Activated T-cell treated with anti-CD3 and anti-CD28 coated beads for 48 hours (primary cell): Measurements from ENCODE around the gene PPP1R1A.
A peak's percentile ranks its signal among the peaks of the same experiment; 100 is the strongest.

Experiments used
- DNase-seq: peaks from one replicate; pipeline ENCODE4 v3.0.0-alpha.2; 2020; ENCODE audit warnings: low read depth

The PPP1R1A gene

GRCh38 chr12:54603173-54603814, 14.8 kb upstream of the PPP1R1A start:
- peak; percentile 40 for DNase-seq

DNA sequence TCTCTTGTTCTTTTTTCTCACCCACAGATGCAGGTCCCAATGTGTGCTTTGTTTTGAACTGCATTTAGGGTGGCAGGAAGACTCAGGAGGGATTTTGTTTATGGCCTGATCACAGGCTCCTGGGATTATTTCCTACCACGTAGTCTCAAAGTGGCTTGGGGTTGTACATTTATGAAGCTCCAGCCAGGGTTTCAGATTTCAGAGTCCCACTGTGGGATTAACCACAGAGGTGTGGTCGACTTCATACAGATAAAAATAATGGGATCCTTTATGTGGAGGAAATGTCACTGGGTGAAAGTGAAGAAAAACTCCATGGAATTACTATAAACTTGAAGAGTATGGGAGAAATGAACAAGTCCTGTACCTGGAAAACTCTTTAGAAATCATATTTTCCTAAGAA, 14.2 kb upstream of the PPP1R1A start:
- no peak for DNase-seq

DNA sequence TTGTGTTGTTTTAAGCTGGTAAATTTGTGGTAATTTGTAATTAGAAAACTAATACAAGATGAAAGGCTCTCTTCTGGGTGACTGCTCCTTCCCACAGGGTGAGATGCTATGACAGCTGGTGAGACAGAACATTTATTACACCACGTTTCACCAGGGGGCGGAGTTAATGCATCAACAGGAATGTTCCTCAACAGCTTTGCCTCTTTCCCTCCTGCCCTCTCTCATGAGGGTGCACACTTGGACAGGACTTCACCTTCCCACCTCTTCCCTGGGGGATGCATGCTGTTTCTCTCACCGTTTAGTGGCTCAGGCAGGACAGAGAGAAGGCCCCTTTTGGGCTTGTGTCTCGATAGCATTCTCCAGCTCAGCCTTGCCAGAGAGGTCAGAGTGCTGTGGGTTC, 13.4 kb upstream of the PPP1R1A start:
- DNase-seq, result no peak

GRCh38 chr12:54598970-54599369, 10.5 kb upstream of the PPP1R1A start:
- DNase-seq, result no peak

GRCh38 chr12:54596526-54596946, 8.1 kb upstream of the PPP1R1A start:
- peak; percentile 51 for DNase-seq

DNA sequence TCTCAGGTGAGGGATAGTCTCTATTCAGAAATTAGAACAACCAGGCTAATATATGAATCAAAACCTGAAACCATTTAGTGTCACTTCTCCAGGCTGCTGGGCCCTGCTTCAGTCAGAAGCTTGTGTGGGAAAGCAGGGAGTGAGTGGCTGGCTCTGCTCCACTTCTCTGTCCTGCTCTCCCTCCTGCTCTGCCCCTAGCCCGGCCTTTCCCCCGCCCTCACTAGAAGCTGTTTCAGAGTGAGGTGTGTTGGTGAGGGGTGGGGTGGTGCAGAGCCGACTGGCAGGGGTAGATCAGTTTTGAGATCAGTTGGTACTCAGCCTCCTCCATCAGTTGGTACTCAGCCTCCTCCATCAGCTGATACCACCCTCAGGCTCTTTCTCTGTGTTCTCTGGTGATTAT, 7.0 kb upstream of the PPP1R1A start:
- DNase-seq, result no peak

DNA sequence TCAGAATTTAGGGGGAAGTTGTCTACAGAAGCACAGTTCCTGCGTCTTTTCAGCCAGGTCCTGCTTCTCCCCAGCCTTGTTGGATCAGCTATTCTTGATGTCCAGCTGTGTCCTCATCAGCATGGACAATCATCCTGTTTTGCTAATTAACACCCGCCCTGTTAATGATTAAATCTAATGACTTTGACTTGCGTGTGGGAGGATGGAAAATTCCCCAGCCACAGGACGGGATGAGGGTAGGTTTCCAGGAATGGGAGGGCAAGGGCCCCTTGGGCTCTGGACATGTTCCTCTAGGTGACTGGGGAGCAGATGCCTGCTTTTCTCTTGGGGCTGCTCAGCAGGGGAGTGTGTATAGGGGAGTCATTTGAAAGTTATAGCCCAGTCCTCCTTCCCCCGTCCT, 5.3 kb upstream of the PPP1R1A start:
- DNase-seq, result no peak

DNA sequence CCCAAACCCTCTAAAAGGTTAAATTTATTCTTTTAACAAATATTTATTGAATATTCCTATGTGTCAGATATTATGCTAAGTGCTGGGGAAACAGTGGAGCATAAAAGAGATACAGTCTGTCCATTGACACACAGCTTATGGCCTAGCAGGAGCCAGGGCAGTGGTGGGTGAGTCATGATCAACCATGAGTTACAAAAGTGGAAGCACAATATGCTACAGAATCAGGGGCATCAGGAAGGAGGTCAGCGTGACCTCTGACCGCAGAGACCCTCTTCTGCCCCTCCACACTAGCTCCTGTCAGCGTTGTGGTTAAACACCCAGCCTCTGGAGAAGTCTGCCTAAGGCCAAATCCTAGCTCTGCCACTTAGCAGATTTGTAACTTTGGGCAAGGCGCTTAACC, 4.7 kb upstream of the PPP1R1A start:
- no peak for DNase-seq

DNA sequence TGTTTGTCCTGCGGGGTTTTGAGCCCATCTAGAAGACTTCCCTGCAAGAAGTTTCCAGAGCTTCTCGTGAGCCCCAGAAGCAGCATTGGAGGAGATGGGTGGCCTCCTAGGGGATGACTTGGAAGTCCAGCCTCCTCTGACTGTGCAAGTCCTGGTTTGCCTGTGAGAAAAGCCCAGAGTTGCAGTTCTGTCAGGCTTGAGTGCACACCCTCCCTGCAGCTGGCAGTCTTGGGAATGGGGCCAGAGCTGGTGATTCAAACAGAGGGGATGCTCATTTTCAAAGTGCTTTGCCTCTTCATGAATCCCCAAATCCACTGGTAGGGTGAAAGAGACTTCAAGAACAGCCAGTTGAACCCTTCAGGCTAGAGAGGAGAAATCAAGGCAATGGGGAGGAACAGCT, 3.9 kb upstream of the PPP1R1A start:
- no peak for DNase-seq

DNA sequence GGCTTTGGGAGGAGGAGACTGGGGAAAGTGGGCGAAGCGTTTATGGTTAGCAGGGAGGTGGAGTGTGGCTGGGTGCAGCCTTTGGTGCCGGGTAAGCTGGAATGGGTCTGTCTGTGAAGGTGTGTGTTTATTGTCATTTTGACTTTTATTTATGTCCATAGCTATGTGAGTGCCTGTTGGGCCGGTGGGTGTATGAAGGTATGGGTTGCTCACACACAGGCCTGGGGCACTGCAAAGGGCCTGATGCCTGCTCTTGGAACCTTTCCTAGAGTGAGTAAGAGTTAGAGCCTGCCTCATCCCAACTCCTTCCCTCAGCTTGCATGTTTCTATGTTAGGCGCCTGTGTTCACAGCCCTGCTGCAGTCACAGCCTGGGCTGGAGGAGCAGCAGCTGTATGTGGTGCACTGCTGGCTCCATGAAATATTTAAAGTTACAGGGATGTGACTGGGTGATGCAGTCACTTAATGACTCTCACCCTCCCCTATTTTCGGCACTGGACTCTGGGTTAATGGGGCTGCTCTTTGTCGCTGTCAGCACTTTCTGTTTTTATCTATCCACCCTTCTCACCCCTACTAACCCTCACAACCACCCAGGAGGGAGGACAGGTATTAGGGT, 2.6 kb upstream of the PPP1R1A start:
- DNase-seq, result no peak

GRCh38 chr12:54589964-54590363, 1.5 kb upstream of the PPP1R1A start:
- DNase-seq, result no peak

GRCh38 chr12:54588890-54589267, 420 bp upstream of the PPP1R1A start:
- no peak for DNase-seq

DNA sequence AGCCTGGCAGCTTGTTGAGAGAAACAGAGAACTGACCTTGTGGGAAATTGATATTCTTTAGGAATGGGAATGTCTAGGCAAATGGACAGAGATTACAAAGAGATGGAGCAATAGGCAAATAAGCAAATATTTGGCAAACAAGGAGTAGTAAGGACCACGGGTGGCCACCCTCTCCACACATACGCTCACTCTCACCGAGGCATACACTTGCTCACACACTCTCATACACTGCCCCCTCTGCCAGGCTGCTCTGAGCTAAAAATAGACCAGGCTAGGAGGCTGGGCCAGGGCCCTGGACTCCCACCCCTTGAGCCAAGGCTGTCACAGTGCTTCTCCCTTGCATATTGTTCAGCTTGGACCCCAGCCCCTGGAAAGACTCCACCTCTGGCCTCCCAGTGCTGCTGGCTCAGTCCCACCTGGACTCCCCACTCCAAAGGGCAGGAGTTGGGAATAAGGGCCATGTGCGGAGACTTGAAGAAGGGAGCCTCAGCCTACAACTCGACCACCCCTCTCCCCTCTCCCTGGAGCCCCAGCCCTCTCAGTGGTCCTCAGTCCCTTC, 1.1 kb downstream of the PPP1R1A start:
- no peak for DNase-seq

GRCh38 chr12:54586620-54587019, 1.8 kb downstream of the PPP1R1A start:
- DNase-seq, result no peak

DNA sequence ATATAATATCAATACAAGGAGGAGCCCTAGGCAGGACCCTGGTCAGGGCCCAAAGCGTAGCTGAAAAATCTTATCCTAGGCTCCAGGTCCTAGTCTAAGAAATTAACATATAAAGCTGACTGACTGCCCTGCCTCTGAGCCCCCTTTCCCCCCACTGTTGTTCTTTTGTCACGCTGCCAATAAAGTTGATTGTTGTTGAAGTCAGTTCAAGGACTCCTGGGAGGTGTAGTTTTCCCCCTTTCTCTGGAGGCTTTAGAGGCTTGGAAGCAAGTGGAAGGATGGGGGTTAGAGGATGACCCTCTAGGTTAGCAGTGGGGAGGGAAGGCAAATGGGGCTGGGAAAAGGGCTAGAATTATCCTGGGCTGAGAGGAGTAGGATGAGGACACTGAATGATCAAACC, 3.2 kb downstream of the PPP1R1A start:
- no peak for DNase-seq

GRCh38 chr12:54584128-54584527, 4.3 kb downstream of the PPP1R1A start:
- DNase-seq, result no peak

GRCh38 chr12:54583726-54584125, 4.7 kb downstream of the PPP1R1A start:
- DNase-seq, result no peak

GRCh38 chr12:54581412-54581811, 7.0 kb downstream of the PPP1R1A start:
- no peak for DNase-seq

- DNase-seq, result peak; percentile 77
Measured at GRCh38 chr12:54579696-54580333, 8.6 kb downstream of the PPP1R1A start.

- DNase-seq, result no peak
Measured at GRCh38 chr12:54579258-54579657, 9.2 kb downstream of the PPP1R1A start.

- DNase-seq, result no peak
Measured at GRCh38 chr12:54578778-54579177, 9.7 kb downstream of the PPP1R1A start.

- DNase-seq, result no peak
Measured at GRCh38 chr12:54572881-54573280, 15.6 kb downstream of the PPP1R1A start.
